ENCODE data around the gene TNFSF9. TPM values are rescaled to one million over a fixed set of nuclear protein-coding genes. Genes with fewer than 3 reads are reported as not detected.
A peak's percentile ranks its signal among the peaks of the same experiment; 100 is the strongest.

The TNFSF9 gene
- total RNA-seq (2014; rRNA removed; shearing (Covaris generic)) = 10.9 and 13.7 TPM in 2 replicates
- polyA plus RNA-seq (2015; cell fraction: cytosol; rRNA removed) = 11.1 and 11.4 TPM in 2 replicates
- 5.9 and 8.4 TPM in 2 replicates for polyA plus RNA-seq (2015; cell fraction: nucleus; rRNA removed)

GRCh38 chr19:6530386-6531162 is at the start of gene TNFSF9:
Gene TNFSF9, plus strand, starts transcription at chr19:6531026. Its CDS starts 11 bp downstream, at chr19:6531037.
- in situ Hi-C loops (cut with HindIII; ENCODE audit: low pct_unique_long_range_greater_than_20kb, low sequenced_read_pairs) = no loop called here
- peak; percentile 87 for DNase-seq (ENCODE audit: low read depth, low spot score)

- peak; percentile 59 for DNase-seq (ENCODE audit: low read depth, low spot score)
- in situ Hi-C loops (cut with HindIII; ENCODE audit: low pct_unique_long_range_greater_than_20kb, low sequenced_read_pairs) = no loop called here
Observed at GRCh38 chr19:6481541-6482342, 49.1 kb upstream of the TNFSF9 start, which contains the start of gene DENND1C. Gene DENND1C, minus strand, starts transcription at chr19:6481787. Its CDS starts 92 bp downstream, at chr19:6481695.

- DNase-seq (ENCODE audit: low read depth, low spot score) = no peak
- in situ Hi-C loops (cut with HindIII; ENCODE audit: low pct_unique_long_range_greater_than_20kb, low sequenced_read_pairs) = no loop called here
Observed at GRCh38 chr19:6482343-6482686, 48.5 kb upstream of the TNFSF9 start.

- DNase-seq (ENCODE audit: low read depth, low spot score) = no peak
- in situ Hi-C loops (cut with HindIII; ENCODE audit: low pct_unique_long_range_greater_than_20kb, low sequenced_read_pairs) = no loop called here
Observed at GRCh38 chr19:6483235-6483634, 47.6 kb upstream of the TNFSF9 start.

GRCh38 chr19:6484230-6484629 is 46.6 kb upstream of the TNFSF9 start:
- in situ Hi-C loops (cut with HindIII; ENCODE audit: low pct_unique_long_range_greater_than_20kb, low sequenced_read_pairs) = no loop called here

GRCh38 chr19:6484831-6485230 is 46.0 kb upstream of the TNFSF9 start:
- in situ Hi-C loops (cut with HindIII; ENCODE audit: low pct_unique_long_range_greater_than_20kb, low sequenced_read_pairs) = no loop called here

More at GRCh38 chr19:6484230-6484629, 46.6 kb upstream of the TNFSF9 start:
- no peak for DNase-seq (ENCODE audit: low read depth, low spot score)

GRCh38 chr19:6489278-6490061 is 41.4 kb upstream of the TNFSF9 start:
- in situ Hi-C loops (cut with HindIII; ENCODE audit: low pct_unique_long_range_greater_than_20kb, low sequenced_read_pairs) = no loop called here

More at GRCh38 chr19:6484831-6485230, 46.0 kb upstream of the TNFSF9 start:
- DNase-seq (ENCODE audit: low read depth, low spot score) = no peak

GRCh38 chr19:6490134-6490533 is 40.7 kb upstream of the TNFSF9 start:
- in situ Hi-C loops (cut with HindIII; ENCODE audit: low pct_unique_long_range_greater_than_20kb, low sequenced_read_pairs) = no loop called here
- no peak for DNase-seq (ENCODE audit: low read depth, low spot score)

More at GRCh38 chr19:6489278-6490061, 41.4 kb upstream of the TNFSF9 start:
- no peak for DNase-seq (ENCODE audit: low read depth, low spot score)

GRCh38 chr19:6491802-6492592 is 38.8 kb upstream of the TNFSF9 start:
- DNase-seq (ENCODE audit: low read depth, low spot score) = no peak
- in situ Hi-C loops (cut with HindIII; ENCODE audit: low pct_unique_long_range_greater_than_20kb, low sequenced_read_pairs) = no loop called here

- in situ Hi-C loops (cut with HindIII; ENCODE audit: low pct_unique_long_range_greater_than_20kb, low sequenced_read_pairs) = no loop called here
- no peak for DNase-seq (ENCODE audit: low read depth, low spot score)
Observed at GRCh38 chr19:6494438-6495036, 36.3 kb upstream of the TNFSF9 start.

GRCh38 chr19:6495947-6496346 is 34.9 kb upstream of the TNFSF9 start:
- in situ Hi-C loops (cut with HindIII; ENCODE audit: low pct_unique_long_range_greater_than_20kb, low sequenced_read_pairs) = no loop called here

GRCh38 chr19:6498294-6499036 is 32.4 kb upstream of the TNFSF9 start:
- no peak for DNase-seq (ENCODE audit: low read depth, low spot score)
- in situ Hi-C loops (cut with HindIII; ENCODE audit: low pct_unique_long_range_greater_than_20kb, low sequenced_read_pairs) = no loop called here

More at GRCh38 chr19:6495947-6496346, 34.9 kb upstream of the TNFSF9 start:
- DNase-seq (ENCODE audit: low read depth, low spot score) = no peak

GRCh38 chr19:6499052-6499790 is 31.6 kb upstream of the TNFSF9 start:
- in situ Hi-C loops (cut with HindIII; ENCODE audit: low pct_unique_long_range_greater_than_20kb, low sequenced_read_pairs) = no loop called here
- DNase-seq (ENCODE audit: low read depth, low spot score) = no peak

- DNase-seq (ENCODE audit: low read depth, low spot score) = no peak
- in situ Hi-C loops (cut with HindIII; ENCODE audit: low pct_unique_long_range_greater_than_20kb, low sequenced_read_pairs) = no loop called here
Observed at GRCh38 chr19:6500837-6501739, 29.7 kb upstream of the TNFSF9 start.
